HG03060 (cell line): Measurements from ENCODE around the gene TRERF1.

Experiments
- ATAC-seq: cut with Tn5 transposase; IDR thresholded peaks from one replicate; pipeline ENCODE4 v1.9.1; 2021; ENCODE audit warnings: low read depth, moderate number of reproducible peaks; ENCODE audit not compliant: unreplicated experiment

Gene TRERF1

DNA sequence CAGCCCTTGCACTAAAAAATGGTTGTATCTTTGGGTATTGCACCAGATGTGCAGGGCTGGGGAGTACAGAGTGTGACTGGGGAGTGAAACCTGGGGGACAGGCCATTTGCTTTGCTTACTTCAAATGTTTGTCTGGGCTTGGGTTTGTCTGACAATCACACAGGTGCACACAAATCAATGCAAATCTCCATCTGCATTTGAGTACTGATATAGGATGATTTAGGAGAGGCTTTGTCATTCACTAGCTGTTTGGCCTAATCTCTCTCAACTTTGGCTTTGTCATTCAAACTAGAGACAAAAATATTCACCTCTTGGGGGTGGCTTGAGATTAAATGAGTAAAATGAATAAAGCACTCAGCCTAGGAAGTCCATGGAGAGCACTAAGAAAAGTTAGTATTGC lies 274.7 kb downstream of the TRERF1 start:
- ATAC-seq = no peak

- no peak for ATAC-seq
Measured at GRCh38 chr6:42175860-42176259, 275.9 kb downstream of the TRERF1 start.
